Neuronal stem cell (in vitro differentiated cells): ENCODE results near the gene CBR3.
A peak's percentile ranks its signal among the peaks of the same experiment; 100 is the strongest.

Experiments used
- DNase-seq: peaks from one replicate; pipeline ENCODE4 v3.0.0-alpha.2; 2013; ENCODE audit warnings: low spot score
- H2AFZ ChIP-seq: one replicate; pipeline ENCODE4 v1.6.1; 2013; ENCODE audit warnings: mild to moderate bottlenecking, low read length, inconsistent platforms
- H2AK5ac ChIP-seq: 2 replicates; pipeline ENCODE4 v1.6.1; 2013; ENCODE audit warnings: low read depth, mild to moderate bottlenecking, inconsistent platforms, low read length, moderate library complexity, mixed read lengths
- H2BK120ac ChIP-seq: 2 replicates; pipeline ENCODE4 v1.6.1; 2013; ENCODE audit warnings: low read depth, mild to moderate bottlenecking, inconsistent platforms, low read length, moderate library complexity, mixed read lengths
- H2BK12ac ChIP-seq: one replicate; pipeline ENCODE4 v1.6.1; 2013; ENCODE audit warnings: low read length, inconsistent platforms
- H2BK15ac ChIP-seq: 2 replicates; pipeline ENCODE4 v1.6.1; 2013; ENCODE audit warnings: mild to moderate bottlenecking, low read length, inconsistent platforms, mixed read lengths
- H2BK5ac ChIP-seq: one replicate; pipeline ENCODE4 v1.6.1; 2013; ENCODE audit warnings: inconsistent platforms, mild to moderate bottlenecking, low read length, moderate library complexity
- H3K14ac ChIP-seq: one replicate; pipeline ENCODE4 v1.6.1; 2013; ENCODE audit warnings: low read length, inconsistent platforms
- H3K18ac ChIP-seq: 2 replicates; pipeline ENCODE4 v1.6.1; 2013; ENCODE audit warnings: low read length, inconsistent platforms
- H3K23ac ChIP-seq: 2 replicates; pipeline ENCODE4 v1.6.1; 2013; ENCODE audit warnings: low read depth, mild to moderate bottlenecking, mixed read lengths, low read length, inconsistent platforms; ENCODE audit not compliant: poor library complexity
- H3K27ac ChIP-seq: replicated peaks from 3 replicates; pipeline ENCODE4 v1.5.1; 2013; ENCODE audit warnings: low read length, inconsistent platforms
- H3K27me3 ChIP-seq, 3 experiments: 2 replicates each; pipeline ENCODE4 v1.6.1; 2013; ENCODE audit warnings: low read length in 3 of 3, mild to moderate bottlenecking in 2 of 3, inconsistent platforms in 1 of 3, low read depth in 1 of 3, mixed read lengths in 1 of 3, moderate library complexity in 1 of 3; ENCODE audit not compliant: control insufficient read depth in 3 of 3, insufficient read depth in 3 of 3
- H3K36me3 ChIP-seq, 2 donors: replicated peaks in 1 of 2; 2 replicates each; pipeline ENCODE4 v1.6.1; 2013; ENCODE audit warnings: low read length in 2 of 2; ENCODE audit not compliant: control insufficient read depth in 2 of 2, insufficient read depth in 2 of 2
- H3K4ac ChIP-seq: 2 replicates; pipeline ENCODE4 v1.6.1; 2013; ENCODE audit warnings: inconsistent platforms, mild to moderate bottlenecking, low read length, moderate library complexity
- H3K4me1 ChIP-seq, 2 donors: 1 replicate in 1 of 2; 2 replicates in 1 of 2; pipeline ENCODE4 v1.6.1; 2013; ENCODE audit warnings: low read length in 2 of 2, low read depth in 1 of 2; ENCODE audit not compliant: control insufficient read depth in 2 of 2, insufficient read depth in 1 of 2
- H3K4me2 ChIP-seq: one replicate; pipeline ENCODE4 v1.6.1; 2013; ENCODE audit warnings: mild to moderate bottlenecking, low read length, inconsistent platforms; ENCODE audit not compliant: insufficient read depth, poor library complexity, severe bottlenecking
- H3K4me3 ChIP-seq, 2 donors: 2 replicates each; pipeline ENCODE4 v1.5.1; 2013; ENCODE audit warnings: low read length in 2 of 2, mild to moderate bottlenecking in 2 of 2, inconsistent platforms in 1 of 2, moderate library complexity in 1 of 2
- H3K79me1 ChIP-seq: one replicate; pipeline ENCODE4 v1.6.1; 2013; ENCODE audit warnings: low read depth, mild to moderate bottlenecking, inconsistent platforms, low read length, moderate library complexity
- H3K9ac ChIP-seq: one replicate; pipeline ENCODE4 v1.6.1; 2013; ENCODE audit warnings: mild to moderate bottlenecking, low read depth, low read length, inconsistent platforms; ENCODE audit not compliant: poor library complexity
- H3K9me3 ChIP-seq, 2 donors: replicated peaks in 1 of 2; 2 replicates each; pipeline versions ENCODE3 to v1.6.1; 2013; ENCODE audit warnings: low read length in 2 of 2, mild to moderate bottlenecking in 2 of 2, inconsistent platforms in 1 of 2, low read depth in 1 of 2, mixed read lengths in 1 of 2, moderate library complexity in 1 of 2; ENCODE audit not compliant: control insufficient read depth in 2 of 2, insufficient read depth in 1 of 2
- H4K8ac ChIP-seq: one replicate; pipeline ENCODE4 v1.6.1; 2013; ENCODE audit warnings: low read depth, mild to moderate bottlenecking, inconsistent platforms, low read length, moderate library complexity
- H4K91ac ChIP-seq: one replicate; pipeline ENCODE4 v1.6.1; 2013; ENCODE audit warnings: low read length, low read depth, mild to moderate bottlenecking, inconsistent platforms; ENCODE audit not compliant: poor library complexity
- WGBS, 2 donors: extraction: QIAGEN DNeasy Blood & Tissue Kit; methylation state at CpG; one replicate each; pipeline ENCODE4 v1.1.7; 2013; ENCODE audit warnings: missing lambda C conversion rate in 2 of 2, mixed read lengths in 1 of 2; ENCODE audit not compliant: insufficient read length in 2 of 2, insufficient replicate concordance in 1 of 2; ENCODE audit errors: extremely low coverage in 2 of 2; 5-methylcytosine and 5-hydroxymethylcytosine counted together

CBR3 gene

DNA sequence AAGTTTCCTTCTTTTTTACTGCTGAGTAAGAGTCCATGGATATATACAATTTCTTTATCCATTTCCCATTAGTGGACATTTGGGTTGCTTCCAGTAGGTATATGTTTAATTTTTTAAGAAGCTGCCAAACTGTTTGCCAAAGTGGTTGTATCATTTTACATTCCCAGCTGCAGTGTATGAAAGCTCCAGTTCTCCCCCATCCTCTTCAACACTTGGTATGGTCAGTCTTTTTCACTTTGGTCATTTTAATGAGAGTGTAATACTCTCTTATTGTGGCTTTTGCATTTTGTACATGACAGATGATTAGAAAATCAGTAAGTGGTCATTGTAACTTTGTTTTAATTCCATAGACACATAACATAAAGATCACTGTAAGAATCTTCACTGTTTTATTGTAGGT lies 44.3 kb downstream of the CBR3 start:
- H3K4me2 ChIP-seq, result no peak overlapping the region
- H3K4ac ChIP-seq, result no peak overlapping the region
- H3K23ac ChIP-seq, result no peak overlapping the region
- no peaks in the 10 kb centered on the region for H3K9me3 ChIP-seq
- H2AK5ac ChIP-seq, result no peak overlapping the region
- H2AFZ ChIP-seq, result no peak overlapping the region
- H2BK120ac ChIP-seq, result no peak overlapping the region
- no peak overlapping the region for H4K8ac ChIP-seq
- H3K27ac ChIP-seq, result no peak overlapping the region
- H2BK12ac ChIP-seq, result no peak overlapping the region
- H3K79me1 ChIP-seq, result no peaks in the 10 kb centered on the region
- no peak overlapping the region for H3K18ac ChIP-seq
- peaks cover 0 to 6% of the 10 kb centered on the region in 2 donors for H3K36me3 ChIP-seq
- H3K4me1 ChIP-seq, result peaks cover 0 to 2% of the 10 kb centered on the region in 2 donors
- H3K4me3 ChIP-seq, result no peak overlapping the region
- no peaks in the 10 kb centered on the region for H3K27me3 ChIP-seq
- H2BK15ac ChIP-seq, result no peak overlapping the region
- DNase-seq, result no peak
- no peak overlapping the region for H3K14ac ChIP-seq
- H3K9ac ChIP-seq, result no peak overlapping the region
- no peak overlapping the region for H2BK5ac ChIP-seq
- no peak overlapping the region for H4K91ac ChIP-seq

- no peak overlapping the region for H3K14ac ChIP-seq
- no peak overlapping the region for H2AK5ac ChIP-seq
- no peak overlapping the region for H3K4me3 ChIP-seq
- no CpG with 5 or more reads among the region's 5 CpGs for WGBS, 2 donors
- H3K27ac ChIP-seq, result no peak overlapping the region
- no peak overlapping the region for H2BK12ac ChIP-seq
- DNase-seq, result no peak
- H3K23ac ChIP-seq, result no peak overlapping the region
- H2AFZ ChIP-seq, result no peak overlapping the region
- H2BK15ac ChIP-seq, result no peak overlapping the region
- H2BK5ac ChIP-seq, result no peak overlapping the region
- peaks cover 0 to 6% of the 10 kb centered on the region in 2 donors for H3K36me3 ChIP-seq
- H3K4me2 ChIP-seq, result no peak overlapping the region
- H3K9me3 ChIP-seq, result no peaks in the 10 kb centered on the region
- H4K8ac ChIP-seq, result no peak overlapping the region
- H3K27me3 ChIP-seq, result no peaks in the 10 kb centered on the region
- H3K9ac ChIP-seq, result no peak overlapping the region
- no peak overlapping the region for H2BK120ac ChIP-seq
- no peak overlapping the region for H3K18ac ChIP-seq
- H4K91ac ChIP-seq, result no peak overlapping the region
- H3K4ac ChIP-seq, result no peak overlapping the region
- peaks cover 0 to 3% of the 10 kb centered on the region in 2 donors for H3K4me1 ChIP-seq
- no peaks in the 10 kb centered on the region for H3K79me1 ChIP-seq
Observed at GRCh38 chr21:36180963-36181362, 46.1 kb downstream of the CBR3 start.

GRCh38 chr21:36183144-36183795 lies 48.4 kb downstream of the CBR3 start:
- no peak overlapping the region for H2BK15ac ChIP-seq

DNA sequence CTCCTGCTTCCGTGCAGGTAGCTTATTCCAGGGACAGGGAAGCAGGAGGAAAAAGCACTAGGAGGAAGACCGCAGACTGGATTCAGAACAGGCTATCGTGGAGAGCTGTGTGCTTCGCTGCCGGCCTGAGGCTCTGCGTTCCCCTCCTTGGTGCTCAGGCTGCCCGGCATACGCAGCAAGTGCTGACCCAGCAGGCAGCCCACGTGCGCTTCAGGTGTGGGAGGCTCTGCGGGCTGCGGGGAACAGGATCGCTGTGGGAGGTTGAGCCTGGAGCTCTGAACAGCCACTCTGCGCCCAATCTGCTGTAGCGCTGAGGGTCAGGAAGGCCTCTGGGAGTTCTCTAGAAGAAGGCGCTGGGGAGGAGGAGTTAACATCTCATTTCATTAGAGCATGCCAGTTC lies 49.7 kb downstream of the CBR3 start:
- Histone ChIP-seq H2BK5ac (no peak overlapping the region), H3K4me1 (peaks cover 6 to 11% of the 10 kb centered on the region in 2 donors), H3K23ac (peak overlapping the region; percentile 86), H3K14ac (peak overlapping the region; percentile 97), H2BK12ac (no peak overlapping the region), H3K27ac (no peak overlapping the region), H3K9me3 (peaks cover 0 to 1% of the 10 kb centered on the region in 2 donors), H4K8ac (peak overlapping the region; percentile 72), H3K4ac (peak overlapping the region; percentile 17), H4K91ac (no peak overlapping the region), H3K18ac (peak overlapping the region; percentile 53), H3K79me1 (no peaks in the 10 kb centered on the region), H2AFZ (no peak overlapping the region), H3K36me3 (peaks cover 0 to 3% of the 10 kb centered on the region in 2 donors), H3K4me2 (no peak overlapping the region), H3K27me3 (no peaks in the 10 kb centered on the region), H3K9ac (no peak overlapping the region), H2BK15ac (peak overlapping the region; percentile 51), H2BK120ac (no peak overlapping the region), H3K4me3 (peak overlapping the region in 1 of 2 donors; percentile 2), H2AK5ac (no peak overlapping the region)
- WGBS, 2 donors, result no CpG with 5 or more reads among the region's 16 CpGs
- DNase-seq, result no peak

More at GRCh38 chr21:36183144-36183795, 48.4 kb downstream of the CBR3 start:
- H3K23ac ChIP-seq, result no peak overlapping the region
- H3K14ac ChIP-seq, result no peak overlapping the region
- H3K27ac ChIP-seq, result no peak overlapping the region
- peaks cover 0 to 1% of the 10 kb centered on the region in 2 donors for H3K9me3 ChIP-seq
- DNase-seq, result no peak
- H2AFZ ChIP-seq, result no peak overlapping the region
- H3K18ac ChIP-seq, result no peak overlapping the region
- H2BK5ac ChIP-seq, result no peak overlapping the region
- peak overlapping the region in 1 of 2 donors; percentile 42 for H3K4me3 ChIP-seq
- H2BK120ac ChIP-seq, result no peak overlapping the region
- H2BK12ac ChIP-seq, result no peak overlapping the region
- H3K9ac ChIP-seq, result no peak overlapping the region
- H3K79me1 ChIP-seq, result no peaks in the 10 kb centered on the region
- H3K4me1 ChIP-seq, result peaks cover 2 to 9% of the 10 kb centered on the region in 2 donors
- H2AK5ac ChIP-seq, result no peak overlapping the region
- H3K4ac ChIP-seq, result no peak overlapping the region
- H3K27me3 ChIP-seq, result no peaks in the 10 kb centered on the region
- H4K91ac ChIP-seq, result no peak overlapping the region
- H4K8ac ChIP-seq, result no peak overlapping the region
- H3K4me2 ChIP-seq, result no peak overlapping the region
- WGBS, 2 donors, result no CpG with 5 or more reads among the region's 11 CpGs
- peaks cover 0 to 6% of the 10 kb centered on the region in 2 donors for H3K36me3 ChIP-seq
